Measurements from ENCODE around the gene ADNP. TPM values are rescaled to one million over a fixed set of nuclear protein-coding genes. Genes with fewer than 3 reads are reported as not detected.
"Not testable (repeated sequence)": the region's sequence is repeated elsewhere in the genome, so short reads cannot be mapped to it uniquely, and the experiment has no call there.

Gene ADNP
- total RNA-seq, 2 experiments from 2014 or later: 53.7 to 54.7 TPM

- no peaks in the 10 kb centered on the region for H3K9me3 Mint-ChIP-seq
- no peak overlapping the region for H3K4me3 Mint-ChIP-seq
- DNase-seq: no peak
- CTCF ChIA-PET: no interaction called here
- H3K36me3 Mint-ChIP-seq: peaks cover 42% of the 10 kb centered on the region
- peak overlapping the region; percentile 28 for H3K27ac Mint-ChIP-seq
- peaks cover 13% of the 10 kb centered on the region for H3K4me1 Mint-ChIP-seq (ENCODE audit: low read depth)
- H3K27me3 Mint-ChIP-seq: no peaks in the 10 kb centered on the region
- POLR2A ChIA-PET: no interaction called here
- intact Hi-C loops (cut with micrococcal nuclease): no loop called here
Measured at GRCh38 chr20:50898475-50898874, 32.8 kb downstream of the ADNP start.

GRCh38 chr20:50895111-50895830 is 36.0 kb downstream of the ADNP start:
- DNase-seq: peak; percentile 16
- Mint-ChIP-seq H3K36me3 (peaks cover 46% of the 10 kb centered on the region), H3K9me3 (no peaks in the 10 kb centered on the region), H3K4me3 (no peak overlapping the region), H3K4me1 (ENCODE audit: low read depth) (peaks cover 30% of the 10 kb centered on the region), H3K27ac (no peak overlapping the region), H3K27me3 (no peaks in the 10 kb centered on the region)
- ChIA-PET CTCF (interaction anchor here (0.8 to 1.3 kb wide), 6 partner anchors 21 to 102 kb away, joined by 3 to 5 read pairs (median 3); partner anchors contain the start of gene ADNP), POLR2A (interaction anchor here (0.9 kb wide), 1 partner anchor 36 kb away, joined by 3 read pairs; the partner anchor contains the start of gene ADNP)
- intact Hi-C loops (cut with micrococcal nuclease): no loop called here

- Mint-ChIP-seq H3K27ac (peak overlapping the region; percentile 18), H3K36me3 (peaks cover 56% of the 10 kb centered on the region), H3K9me3 (no peaks in the 10 kb centered on the region), H3K4me1 (ENCODE audit: low read depth) (peaks cover 30% of the 10 kb centered on the region), H3K27me3 (no peaks in the 10 kb centered on the region), H3K4me3 (no peak overlapping the region)
- intact Hi-C loops (cut with micrococcal nuclease): loop anchor here (5.0 kb wide), 1 partner anchor 34 kb away; no protein-coding TSS in a partner anchor
- DNase-seq: no peak
- ChIA-PET CTCF (no interaction called here), POLR2A (no interaction called here)
Measured at GRCh38 chr20:50893620-50894019, 37.6 kb downstream of the ADNP start.

- intact Hi-C loops (cut with micrococcal nuclease): loop anchor here (1.0 to 5.0 kb wide), 2 partner anchors 22 to 35 kb away; no protein-coding TSS in a partner anchor
- POLR2A ChIA-PET: no interaction called here
- Mint-ChIP-seq H3K4me1 (ENCODE audit: low read depth) (peaks cover 30% of the 10 kb centered on the region), H3K9me3 (no peaks in the 10 kb centered on the region), H3K36me3 (peaks cover 52% of the 10 kb centered on the region), H3K27me3 (no peaks in the 10 kb centered on the region), H3K27ac (peak overlapping the region; percentile 77), H3K4me3 (no peak overlapping the region)
- DNase-seq: peak; percentile 22
- CTCF ChIA-PET: interaction anchor here (0.8 to 0.9 kb wide), 2 partner anchors 74 to 98 kb away, joined by 3 to 5 read pairs; partner anchors contain the start of gene BCAS4
Measured at GRCh38 chr20:50892394-50892793, 38.8 kb downstream of the ADNP start.

GRCh38 chr20:50891138-50891537 is 40.1 kb downstream of the ADNP start:
- DNase-seq: no peak
- no peaks in the 10 kb centered on the region for H3K9me3 Mint-ChIP-seq
- ChIA-PET CTCF (interaction anchor here (0.9 to 2.3 kb wide), 3 partner anchors 12 to 38 kb away, joined by 3 to 8 read pairs (median 3); no protein-coding TSS in a partner anchor), POLR2A (interaction anchor here (0.9 to 1.0 kb wide), 2 partner anchors 67 to 101 kb away, joined by 3 to 4 read pairs; partner anchors contain the start of genes DPM1 and MOCS3)
- H3K27me3 Mint-ChIP-seq: no peaks in the 10 kb centered on the region
- intact Hi-C loops (cut with micrococcal nuclease): loop anchor here (5.0 kb wide), 1 partner anchor 36 kb away; no protein-coding TSS in a partner anchor
- H3K4me1 Mint-ChIP-seq (ENCODE audit: low read depth): peaks cover 30% of the 10 kb centered on the region
- peak overlapping the region; percentile 28 for H3K27ac Mint-ChIP-seq
- peaks cover 46% of the 10 kb centered on the region for H3K36me3 Mint-ChIP-seq
- no peak overlapping the region for H3K4me3 Mint-ChIP-seq

GRCh38 chr20:50887576-50887975 is 43.7 kb downstream of the ADNP start:
- ChIA-PET POLR2A (no interaction called here), CTCF (interaction anchor here (0.6 to 1.1 kb wide), 2 partner anchors 93 to 94 kb away, joined by 3 read pairs; partner anchors contain the start of gene BCAS4)
- H3K27me3 Mint-ChIP-seq: no peaks in the 10 kb centered on the region
- H3K4me3 Mint-ChIP-seq: no peak overlapping the region
- H3K36me3 Mint-ChIP-seq: peaks cover 27% of the 10 kb centered on the region
- no peak for DNase-seq
- intact Hi-C loops (cut with micrococcal nuclease): no loop called here
- H3K4me1 Mint-ChIP-seq (ENCODE audit: low read depth): peaks cover 15% of the 10 kb centered on the region
- H3K9me3 Mint-ChIP-seq: peaks cover 5% of the 10 kb centered on the region
- no peak overlapping the region for H3K27ac Mint-ChIP-seq

- Mint-ChIP-seq H3K36me3 (peaks cover 14% of the 10 kb centered on the region), H3K27ac (no peak overlapping the region), H3K9me3 (peaks cover 5% of the 10 kb centered on the region), H3K27me3 (no peaks in the 10 kb centered on the region), H3K4me1 (ENCODE audit: low read depth) (peaks cover 3% of the 10 kb centered on the region), H3K4me3 (no peak overlapping the region)
- DNase-seq: no peak
- ChIA-PET CTCF (no interaction called here), POLR2A (no interaction called here)
- intact Hi-C loops (cut with micrococcal nuclease): no loop called here
Measured at GRCh38 chr20:50886184-50886790, 45.0 kb downstream of the ADNP start.

GRCh38 chr20:50885781-50886180 is 45.5 kb downstream of the ADNP start:
- H3K27ac Mint-ChIP-seq: no peak overlapping the region
- POLR2A ChIA-PET: interaction anchor here (0.8 kb wide), 1 partner anchor 64 kb away, joined by 4 read pairs; no protein-coding TSS in a partner anchor
- DNase-seq: no peak
- peaks cover 13% of the 10 kb centered on the region for H3K36me3 Mint-ChIP-seq
- no peaks in the 10 kb centered on the region for H3K4me1 Mint-ChIP-seq (ENCODE audit: low read depth)
- intact Hi-C loops (cut with micrococcal nuclease): no loop called here
- peaks cover 5% of the 10 kb centered on the region for H3K9me3 Mint-ChIP-seq
- CTCF ChIA-PET: no interaction called here
- H3K27me3 Mint-ChIP-seq: no peaks in the 10 kb centered on the region
- no peak overlapping the region for H3K4me3 Mint-ChIP-seq

- intact Hi-C loops (cut with micrococcal nuclease): no loop called here
- Mint-ChIP-seq H3K4me3 (no peak overlapping the region), H3K4me1 (ENCODE audit: low read depth) (no peaks in the 10 kb centered on the region), H3K27me3 (no peaks in the 10 kb centered on the region), H3K27ac (no peak overlapping the region), H3K36me3 (peaks cover 12% of the 10 kb centered on the region), H3K9me3 (peaks cover 5% of the 10 kb centered on the region)
- POLR2A ChIA-PET: interaction anchor here (0.8 kb wide), 1 partner anchor 63 kb away, joined by 4 read pairs; no protein-coding TSS in a partner anchor
- CTCF ChIA-PET: interaction anchor here (1.1 kb wide), 1 partner anchor 44 kb away, joined by 3 read pairs; no protein-coding TSS in a partner anchor
- no peak for DNase-seq
Measured at GRCh38 chr20:50885068-50885467, 46.2 kb downstream of the ADNP start.

- no peak overlapping the region for H3K4me3 Mint-ChIP-seq
- intact Hi-C loops (cut with micrococcal nuclease): no loop called here
- CTCF ChIA-PET: no interaction called here
- H3K27me3 Mint-ChIP-seq: no peaks in the 10 kb centered on the region
- no peaks in the 10 kb centered on the region for H3K4me1 Mint-ChIP-seq (ENCODE audit: low read depth)
- POLR2A ChIA-PET: no interaction called here
- no peak overlapping the region for H3K27ac Mint-ChIP-seq
- H3K36me3 Mint-ChIP-seq: peaks cover 2% of the 10 kb centered on the region
- peaks cover 5% of the 10 kb centered on the region for H3K9me3 Mint-ChIP-seq
- DNase-seq: no peak
Measured at GRCh38 chr20:50883856-50884255, 47.4 kb downstream of the ADNP start.

GRCh38 chr20:50881759-50882424 is 49.3 kb downstream of the ADNP start:
- CTCF ChIA-PET: interaction anchor here (1.3 kb wide), 1 partner anchor 48 kb away, joined by 3 read pairs; no protein-coding TSS in a partner anchor
- DNase-seq; H3K36me3 Mint-ChIP-seq; H3K9me3 Mint-ChIP-seq; H3K27ac Mint-ChIP-seq; intact Hi-C loops (cut with micrococcal nuclease); H3K4me3 Mint-ChIP-seq; H3K27me3 Mint-ChIP-seq; POLR2A ChIA-PET; H3K4me1 Mint-ChIP-seq (ENCODE audit: low read depth): not testable (repeated sequence)

Measured in activated CD4-positive, alpha-beta memory T cell treated with anti-CD3 and anti-CD28 coated beads for 36 hours (primary cell).